ENCODE data around the gene MAD1L1. TPM values are rescaled to one million over a fixed set of nuclear protein-coding genes. Genes with fewer than 3 reads are reported as not detected.

The MAD1L1 gene
- total RNA-seq, 1 donor from 2014 or later, result 17.9 TPM

DNA sequence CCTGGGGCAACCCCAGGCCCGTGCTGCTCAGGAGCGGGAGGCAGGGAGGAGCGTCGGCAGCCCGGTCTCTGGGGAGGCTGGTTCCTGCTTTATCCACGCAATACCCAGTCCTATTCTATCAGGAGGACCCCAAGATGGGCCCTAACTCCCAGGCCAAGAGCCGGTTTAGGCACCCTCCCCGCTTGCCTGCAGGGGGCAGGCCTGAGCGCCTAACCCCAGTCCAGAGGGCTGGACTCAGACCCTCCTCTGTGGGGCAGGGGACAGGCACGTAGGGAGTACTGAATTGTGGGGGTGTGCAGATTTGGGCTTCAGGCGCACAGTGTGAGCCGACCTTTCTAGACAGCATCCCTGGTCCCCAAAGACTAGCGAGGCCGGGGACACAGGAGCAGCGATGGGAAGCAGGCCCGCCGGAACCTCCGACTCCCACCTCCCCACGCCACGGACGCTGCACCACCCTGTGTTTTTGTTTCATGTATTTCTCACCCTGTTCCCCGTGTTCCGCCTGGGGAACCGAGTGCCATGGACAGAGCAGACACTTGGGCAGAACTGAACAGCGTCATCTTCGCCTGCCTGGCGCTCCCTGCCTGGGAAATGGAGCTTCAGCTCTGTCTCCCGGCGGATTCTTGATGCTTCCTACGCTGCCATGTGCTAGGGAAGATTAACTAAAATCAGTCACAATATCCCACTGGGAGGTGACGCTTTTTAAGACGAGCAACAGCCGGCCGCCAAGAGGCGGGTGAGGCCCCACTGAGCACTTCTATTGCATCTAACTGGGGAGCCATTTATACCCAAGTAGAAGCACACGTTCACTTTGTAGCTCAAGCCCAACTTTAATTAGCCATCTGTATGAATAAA lies 14.6 kb upstream of the MAD1L1 start:
- DNase-seq, result no peak
- intact Hi-C loops (cut with DNase I), result loop anchor here (5.0 kb wide), 1 partner anchor 100 kb away; no protein-coding TSS in a partner anchor
- ATAC-seq (ENCODE audit: poor library complexity), result no peak

DNA sequence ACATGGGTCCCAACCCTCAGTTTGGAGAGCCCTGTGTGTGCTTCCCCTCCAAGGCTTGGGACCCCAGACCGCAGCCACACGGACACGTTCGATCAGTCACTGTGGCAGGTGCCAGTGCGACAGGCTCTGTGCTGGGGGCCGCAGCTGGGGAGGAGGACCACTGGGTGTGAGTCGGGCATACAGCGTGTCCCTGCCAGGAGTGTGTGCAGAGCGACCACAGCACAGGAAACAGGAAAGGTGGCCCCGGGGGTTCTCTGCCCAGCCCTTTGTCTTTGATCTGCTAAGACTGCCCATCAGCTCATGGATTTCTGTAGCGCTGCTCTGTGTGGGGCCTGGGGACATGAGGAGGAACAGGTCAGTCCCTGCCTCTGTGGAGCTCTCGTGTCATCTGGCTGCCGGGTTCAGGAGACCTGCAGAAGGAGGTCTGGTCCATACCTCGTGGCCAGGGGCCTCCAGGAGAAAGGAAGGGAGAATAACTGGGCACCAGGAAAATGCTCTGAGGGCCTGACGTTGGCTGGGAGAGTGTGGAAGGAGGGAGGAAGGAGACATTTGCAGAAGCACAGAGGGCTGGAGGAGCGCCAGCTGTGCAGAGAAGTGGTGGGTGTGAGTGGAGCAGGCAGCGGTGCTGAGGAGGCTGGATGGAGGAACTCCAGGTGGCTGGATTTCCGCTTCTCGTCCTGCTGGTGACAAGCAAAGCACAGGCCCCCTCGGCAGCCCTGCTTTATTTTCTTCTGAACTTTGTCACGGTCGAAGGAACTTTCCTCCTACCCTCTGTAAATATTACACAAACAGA lies 13.3 kb upstream of the MAD1L1 start:
- DNase-seq (peak; percentile 75), ATAC-seq (ENCODE audit: poor library complexity) (no peak)
- intact Hi-C loops (cut with DNase I), result loop anchor here (5.0 kb wide), 1 partner anchor 101 kb away; no protein-coding TSS in a partner anchor

DNA sequence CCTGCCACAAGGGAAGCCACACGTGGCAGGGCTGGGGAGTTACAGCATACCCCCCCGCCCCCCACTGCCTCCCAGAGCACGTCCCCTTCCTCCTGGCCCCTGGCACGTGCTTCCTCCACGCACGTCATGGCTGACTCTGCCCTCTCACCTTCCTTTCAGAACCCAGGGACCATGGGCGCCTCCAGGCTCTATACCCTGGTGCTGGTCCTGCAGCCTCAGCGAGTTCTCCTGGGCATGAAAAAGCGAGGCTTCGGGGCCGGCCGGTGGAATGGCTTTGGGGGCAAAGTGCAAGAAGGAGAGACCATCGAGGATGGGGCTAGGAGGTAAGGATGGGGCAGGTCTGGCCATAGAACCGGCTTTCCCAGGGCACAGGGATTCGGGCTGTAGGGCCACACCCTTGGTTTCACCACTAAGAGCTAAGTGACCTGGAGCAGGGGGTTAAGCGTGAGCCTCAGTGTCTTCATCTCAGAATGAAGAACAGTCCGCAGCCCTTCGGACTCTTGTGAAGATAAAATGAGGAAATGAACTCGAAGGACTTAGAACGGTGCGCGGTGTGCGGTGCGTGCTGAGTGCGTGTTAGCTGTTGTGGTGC lies 11.8 kb upstream of the MAD1L1 start:
- intact Hi-C loops (cut with DNase I), result no loop called here
- ATAC-seq (ENCODE audit: poor library complexity) (no peak), DNase-seq (no peak)

DNA sequence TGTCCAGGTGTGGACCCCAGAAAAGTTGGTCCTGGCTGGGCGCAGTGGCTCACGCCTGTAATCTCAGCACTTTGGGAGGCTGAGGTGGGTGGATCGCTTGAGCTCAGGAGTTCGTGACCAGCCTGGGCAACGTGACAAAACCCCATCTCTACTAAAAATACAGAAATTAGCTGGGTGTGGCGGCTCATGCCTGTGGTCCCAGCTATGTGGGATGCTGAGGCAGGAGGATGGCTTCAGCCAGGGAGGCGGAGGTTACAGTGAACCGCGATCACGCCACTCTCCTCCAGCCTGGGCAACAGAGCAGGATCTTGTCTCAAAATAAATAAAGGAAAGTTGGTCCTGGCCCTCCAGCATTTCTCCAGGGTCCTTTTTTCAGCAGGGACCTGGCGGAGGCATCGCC lies 10.7 kb upstream of the MAD1L1 start:
- intact Hi-C loops (cut with DNase I), result no loop called here

DNA sequence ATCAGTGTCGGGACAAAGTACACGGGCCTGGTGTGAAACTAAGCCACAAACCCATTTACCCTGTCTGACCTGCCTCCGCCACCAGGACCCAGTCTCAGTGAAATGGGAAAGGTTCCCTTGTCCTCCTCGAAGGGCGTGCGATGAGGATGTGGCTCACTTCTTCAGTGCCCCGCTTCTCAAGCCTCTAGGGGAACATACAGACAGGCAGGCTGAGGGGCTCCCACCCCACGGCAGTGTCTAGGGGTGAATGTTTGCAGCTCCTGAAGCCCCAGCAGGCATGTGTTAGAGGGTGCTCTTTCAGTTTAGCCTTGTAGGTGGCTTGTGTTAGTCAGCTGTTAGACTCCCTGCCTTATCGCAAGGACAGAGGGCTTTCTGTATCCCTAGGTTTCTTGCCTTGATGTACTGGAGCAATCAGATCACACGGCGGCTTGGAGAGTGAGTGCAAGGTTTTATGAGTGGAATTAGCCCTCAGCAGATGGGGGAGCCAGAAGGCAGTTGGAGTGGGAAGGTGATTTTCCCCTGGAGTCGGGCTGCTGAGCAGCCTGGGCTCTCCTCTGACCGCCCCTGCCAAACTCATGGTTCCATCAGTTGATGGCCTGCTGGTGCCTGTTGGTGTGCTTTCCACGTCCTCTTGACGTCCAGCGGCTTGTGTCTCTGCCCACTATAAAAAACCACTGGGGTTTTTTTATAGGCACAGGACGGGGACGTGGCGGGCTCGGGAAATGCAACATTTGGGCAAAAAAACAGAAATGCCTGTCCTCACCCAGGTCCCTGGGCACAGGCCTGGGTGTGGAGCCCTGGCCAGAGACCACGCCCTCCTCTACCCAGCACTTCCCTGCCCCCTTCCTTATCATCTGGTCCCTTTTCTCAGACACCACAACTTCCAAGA lies 10.0 kb upstream of the MAD1L1 start:
- DNase-seq (no peak), ATAC-seq (ENCODE audit: poor library complexity) (no peak)
- intact Hi-C loops (cut with DNase I), result no loop called here

More for the DNA sequence above, 10.7 kb upstream of the MAD1L1 start:
- DNase-seq (no peak), ATAC-seq (ENCODE audit: poor library complexity) (no peak)

DNA sequence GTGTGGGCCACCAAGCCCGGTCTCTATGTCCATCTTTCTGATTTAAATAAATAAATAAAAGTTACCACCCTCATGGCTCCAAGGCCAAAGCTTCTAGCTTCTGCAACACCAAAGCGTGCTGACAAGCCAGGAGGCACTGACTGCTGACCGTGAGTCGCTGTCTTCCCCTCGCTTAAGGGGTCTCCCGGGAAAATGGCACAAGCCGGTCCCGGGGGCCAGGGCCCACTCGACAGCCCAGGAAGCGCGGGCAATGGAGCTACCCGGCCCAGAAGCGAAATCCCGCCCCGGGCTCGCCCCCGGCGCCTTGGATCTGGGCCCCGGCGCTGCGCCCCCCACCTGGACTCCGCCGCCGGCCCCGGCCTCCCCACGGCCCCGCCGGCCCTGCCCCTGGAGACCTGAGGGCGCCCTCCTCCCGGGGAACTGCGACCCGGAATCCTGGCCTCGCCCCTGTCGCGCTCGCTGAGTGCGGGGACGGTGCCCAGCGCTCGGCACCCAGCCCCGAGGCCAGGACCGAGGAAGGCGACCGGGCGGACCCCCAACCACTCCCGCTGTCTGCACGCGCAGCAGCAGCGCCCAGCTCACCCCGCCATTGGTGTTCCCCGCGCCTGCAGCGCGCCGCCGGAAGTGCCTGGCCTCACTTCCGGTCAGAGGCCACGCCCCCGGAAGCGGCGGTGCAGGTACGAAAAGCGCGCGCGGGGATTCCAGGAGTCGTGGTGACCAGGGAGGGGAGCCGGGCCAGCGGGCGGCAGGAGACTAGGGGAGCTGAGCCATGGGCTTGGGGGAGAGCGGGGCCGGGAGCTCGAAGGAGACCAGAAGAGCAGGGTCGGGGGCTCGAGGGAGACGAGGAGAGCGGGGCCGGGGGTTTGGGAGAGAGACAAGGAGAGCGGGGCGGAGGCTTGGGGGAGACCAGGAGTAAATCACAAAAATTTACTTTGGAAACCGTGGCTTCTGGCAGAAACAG lies 9.1 kb upstream of the MAD1L1 start, which contains the start of the genes MRM2 and NUDT1:
Gene MRM2 (minus strand): TSS at position 626 of the 961 bp plus-strand sequence. CDS start 36 bp downstream, at position 590.
Gene NUDT1 (plus strand): TSS at position 647 of the 961 bp plus-strand sequence. CDS start 2,349 bp downstream, outside the sequence.
- intact Hi-C loops (cut with DNase I), result no loop called here
- ATAC-seq (ENCODE audit: poor library complexity), result peak; percentile 97

DNA sequence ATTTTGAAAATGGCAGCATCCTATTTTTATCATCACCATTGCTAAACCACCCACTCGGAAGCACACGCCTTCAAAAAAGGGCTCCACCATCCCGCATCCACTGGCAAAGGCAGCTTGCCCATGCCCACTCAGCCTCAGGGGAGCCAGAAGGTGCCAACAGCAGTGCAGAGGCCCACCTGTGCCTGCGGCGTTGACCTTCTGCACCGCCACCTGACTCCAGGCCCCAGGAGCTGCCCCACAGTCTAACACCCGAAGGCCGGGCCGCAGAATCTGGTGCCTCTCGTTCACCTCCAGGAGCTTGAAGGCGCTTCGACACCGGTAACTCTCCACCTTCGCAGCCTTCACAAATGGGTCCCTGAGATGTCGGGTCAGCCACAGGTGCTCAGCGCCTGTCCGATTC lies 6.5 kb upstream of the MAD1L1 start:
- ATAC-seq (ENCODE audit: poor library complexity) (no peak), DNase-seq (no peak)
- intact Hi-C loops (cut with DNase I), result no loop called here

More for the DNA sequence above, 9.1 kb upstream of the MAD1L1 start, which contains the start of the genes MRM2 and NUDT1:
- peak; percentile 92 for DNase-seq

DNA sequence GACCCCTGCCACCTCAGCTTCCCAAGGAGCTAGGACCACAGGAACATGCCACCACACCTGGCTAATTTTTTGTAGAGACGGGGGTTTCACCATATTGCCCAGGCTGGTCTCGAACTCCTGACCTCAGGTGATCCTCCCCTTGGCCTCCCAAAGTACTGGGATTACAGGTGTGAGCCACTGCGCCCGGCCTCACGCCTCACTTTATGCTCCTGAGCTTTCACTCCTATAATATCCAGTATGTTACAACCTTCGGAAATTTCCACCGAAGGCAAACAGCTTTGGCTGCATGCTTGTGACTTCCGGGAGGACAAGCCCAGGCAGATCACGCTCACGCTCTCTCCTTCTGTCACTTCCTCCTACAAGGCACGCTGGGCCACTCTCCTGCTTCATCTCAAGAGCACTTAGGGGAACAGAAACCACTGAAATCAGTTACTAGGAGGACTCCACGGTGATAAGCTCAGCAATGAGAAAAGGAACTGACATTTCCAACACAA lies 4.4 kb upstream of the MAD1L1 start:
- DNase-seq, result peak; percentile 61

DNA sequence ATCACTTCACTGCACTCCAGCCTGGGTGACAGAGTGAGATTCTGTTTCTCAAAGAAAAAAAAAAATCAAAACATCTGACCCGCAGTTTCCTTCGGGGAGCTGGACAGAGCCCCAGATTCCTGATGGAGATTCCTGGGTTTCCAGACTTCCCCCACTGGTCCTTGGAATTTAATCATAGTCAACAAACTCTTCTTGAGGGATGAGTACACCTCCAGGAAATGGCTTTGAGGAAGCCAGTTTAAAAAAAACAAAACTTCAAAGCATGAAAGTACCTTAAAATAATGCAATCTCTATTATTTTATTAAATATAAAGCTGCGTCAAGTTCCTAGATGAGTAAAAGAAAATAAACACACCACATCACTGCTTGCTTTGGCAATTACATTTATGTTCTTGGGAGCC lies 1.2 kb upstream of the MAD1L1 start:
- ATAC-seq (ENCODE audit: poor library complexity) (no peak), DNase-seq (no peak)
- intact Hi-C loops (cut with DNase I), result loop anchor here (5.0 kb wide), 1 partner anchor 78 kb away; the partner anchor contains the start of gene SNX8

More for the DNA sequence above, 4.4 kb upstream of the MAD1L1 start:
- no peak for ATAC-seq (ENCODE audit: poor library complexity)
- intact Hi-C loops (cut with DNase I), result no loop called here

DNA sequence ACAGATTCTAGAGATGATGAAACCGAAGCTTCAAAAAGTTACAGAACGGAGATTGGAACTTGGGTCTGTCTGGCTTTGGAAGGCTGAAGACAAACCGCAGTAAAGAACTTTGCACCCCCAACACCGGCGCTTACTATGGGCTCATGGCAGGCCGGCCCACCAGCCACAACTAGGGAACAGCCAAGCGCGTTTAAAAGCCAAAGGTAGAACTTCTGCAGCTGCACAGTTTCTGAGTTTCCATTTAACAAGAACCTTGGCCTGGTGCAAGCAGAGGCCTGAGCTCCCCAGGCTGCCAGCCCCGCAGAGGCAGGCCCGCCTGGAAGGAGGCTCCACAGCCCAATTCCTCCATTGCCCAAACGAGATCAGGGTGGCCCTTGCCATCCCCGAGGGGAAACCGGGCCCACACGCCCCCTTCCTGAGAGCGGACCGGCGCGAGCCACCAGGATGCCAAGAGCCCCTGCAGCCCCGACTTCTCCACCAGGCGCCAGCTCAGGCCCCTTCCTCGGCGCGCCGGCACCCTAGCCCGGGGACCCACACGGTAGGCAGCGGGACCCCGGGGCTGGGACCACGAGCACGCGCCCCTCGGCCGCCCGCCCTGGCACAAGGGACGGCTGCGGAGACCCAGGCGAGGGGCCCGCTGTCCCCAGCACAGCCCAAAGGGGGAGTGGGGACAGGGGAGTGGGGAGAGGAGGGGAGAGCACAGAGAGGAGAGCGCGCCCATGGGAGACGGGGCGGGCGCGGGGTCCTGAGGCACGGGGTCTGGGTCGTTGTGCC lies 566 bp downstream of the MAD1L1 start:
- ATAC-seq (ENCODE audit: poor library complexity) (peak; percentile 44), DNase-seq (no peak)
- intact Hi-C loops (cut with DNase I), result loop anchor here (5.0 kb wide), 1 partner anchor 80 kb away; the partner anchor contains the start of gene SNX8

DNA sequence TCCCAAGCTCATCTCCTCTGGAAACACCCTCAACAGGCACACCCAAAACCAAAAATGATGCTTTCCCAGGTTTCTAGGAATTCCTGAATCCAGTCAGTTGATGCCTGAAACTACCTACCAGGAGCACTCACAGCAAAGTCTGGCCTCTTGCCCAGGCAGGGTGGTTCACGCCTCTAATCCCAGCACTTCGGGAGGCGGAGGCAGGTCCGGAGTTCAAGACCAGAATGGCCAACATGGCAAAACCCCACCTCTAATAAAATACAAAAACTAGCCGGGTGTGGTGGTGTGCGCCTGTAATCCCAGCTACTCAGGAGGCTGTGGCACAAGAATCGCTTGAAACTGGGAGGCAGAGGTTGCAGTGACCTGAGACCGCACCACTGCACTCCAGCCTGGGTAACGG lies 1.9 kb downstream of the MAD1L1 start:
- intact Hi-C loops (cut with DNase I), result loop anchor here (5.0 kb wide), 1 partner anchor 81 kb away; the partner anchor contains the start of gene SNX8
- no peak for DNase-seq
- ATAC-seq (ENCODE audit: poor library complexity), result no peak

DNA sequence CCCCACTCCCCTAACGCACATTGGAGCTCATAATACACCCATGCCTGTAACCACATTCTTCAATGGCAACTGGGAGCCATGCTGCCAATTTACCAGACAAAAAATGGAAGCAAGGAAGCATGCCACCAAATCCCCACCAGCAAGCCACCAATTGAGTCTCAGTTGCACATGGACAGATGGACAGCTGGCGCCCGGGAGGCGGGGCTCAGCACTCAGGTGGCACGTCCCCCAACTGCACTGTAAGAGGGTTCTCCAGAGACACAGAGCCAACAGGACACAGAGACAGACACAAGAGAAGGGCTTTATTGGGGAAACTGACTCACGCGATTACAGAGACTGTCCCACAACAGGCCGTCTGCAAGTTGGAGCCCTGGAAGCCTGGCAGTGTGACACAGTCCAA lies 2.5 kb downstream of the MAD1L1 start:
- DNase-seq, result no peak
- intact Hi-C loops (cut with DNase I), result loop anchor here (5.0 kb wide), 1 partner anchor 82 kb away; the partner anchor contains the start of gene SNX8
- no peak for ATAC-seq (ENCODE audit: poor library complexity)

DNA sequence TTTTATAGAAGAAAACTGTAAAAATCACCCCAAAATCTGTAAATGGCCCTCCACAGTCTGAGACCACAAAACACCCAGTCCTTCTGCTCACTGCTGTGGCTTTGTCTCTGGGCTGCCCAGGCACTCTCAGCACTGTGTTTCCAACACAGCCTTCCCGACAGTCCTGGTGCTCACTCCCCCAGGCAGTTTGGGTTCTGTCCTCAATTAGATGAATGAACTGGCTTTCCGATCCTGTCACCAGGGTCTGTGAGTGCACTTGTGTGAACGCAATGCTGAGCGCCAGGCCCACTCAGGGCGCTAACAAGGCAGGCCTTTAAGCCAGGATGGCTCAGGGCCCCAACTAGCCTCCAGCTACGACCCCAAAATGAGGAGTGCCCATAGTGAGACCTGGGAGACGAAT lies 3.3 kb downstream of the MAD1L1 start:
- ATAC-seq (ENCODE audit: poor library complexity) (no peak), DNase-seq (no peak)
- intact Hi-C loops (cut with DNase I), result no loop called here

DNA sequence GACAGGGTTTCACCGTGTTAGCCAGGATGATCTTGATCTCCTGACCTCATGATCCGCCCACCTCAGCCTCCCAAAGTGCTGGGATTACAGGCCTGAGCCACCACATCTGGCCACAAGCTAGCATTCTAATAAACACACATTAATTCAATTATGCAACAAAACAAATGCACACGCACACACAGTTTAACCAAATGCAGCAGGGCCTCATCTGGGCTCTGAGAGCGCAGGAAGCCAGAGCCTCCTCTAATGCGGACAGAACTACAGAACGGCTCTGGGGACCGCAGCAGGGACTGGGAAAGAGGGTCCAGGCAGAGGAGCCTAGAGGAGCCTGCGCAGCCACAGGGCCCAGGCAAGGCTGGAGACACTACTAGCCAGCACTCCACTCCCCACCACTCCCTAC lies 3.8 kb downstream of the MAD1L1 start:
- intact Hi-C loops (cut with DNase I), result no loop called here
- no peak for ATAC-seq (ENCODE audit: poor library complexity)

DNA sequence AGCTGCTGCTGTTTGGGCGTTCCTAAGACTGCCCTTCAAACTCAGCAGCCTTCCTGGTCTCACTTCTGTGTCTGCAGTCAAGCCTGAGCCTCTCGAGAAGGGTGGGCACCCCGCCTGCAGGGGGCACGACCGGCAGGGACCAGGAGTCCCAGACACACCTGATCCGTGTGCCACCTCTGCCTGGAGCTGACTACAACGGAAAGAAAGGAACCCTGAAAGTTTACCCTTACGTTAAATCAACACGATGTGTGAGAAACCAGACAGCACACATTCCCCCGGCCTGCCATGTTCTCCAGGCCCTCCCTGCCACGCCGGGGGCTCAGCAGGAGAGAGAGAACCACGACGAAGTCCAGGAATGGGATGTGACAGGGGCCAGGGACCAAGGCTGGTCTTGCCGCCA lies 5.0 kb downstream of the MAD1L1 start:
- intact Hi-C loops (cut with DNase I), result no loop called here
- DNase-seq (no peak), ATAC-seq (ENCODE audit: poor library complexity) (no peak)

More for the DNA sequence above, 3.8 kb downstream of the MAD1L1 start:
- DNase-seq, result no peak

DNA sequence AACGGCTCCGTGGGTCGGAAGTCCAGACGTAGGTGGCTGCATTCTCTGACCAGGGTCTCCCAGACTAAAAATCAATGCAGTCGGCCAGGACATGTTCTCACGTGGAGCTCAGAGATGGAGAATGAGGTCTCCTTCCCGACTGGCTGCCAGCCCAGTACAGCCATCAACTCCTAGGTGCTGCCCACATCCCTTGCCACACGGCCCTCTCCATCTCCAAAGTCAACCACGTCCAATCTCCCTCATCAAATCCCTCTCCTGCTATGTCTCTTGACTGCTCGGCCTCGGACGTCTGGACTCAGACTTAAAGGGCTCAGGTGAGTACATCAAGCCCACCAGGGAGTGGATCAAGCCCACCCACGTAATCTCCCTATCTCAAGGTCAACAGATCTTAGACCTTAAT lies 6.9 kb downstream of the MAD1L1 start:
- intact Hi-C loops (cut with DNase I), result no loop called here
- no peak for ATAC-seq (ENCODE audit: poor library complexity)
- no peak for DNase-seq
